ENCODE results near the gene CFAP61. TPM values are rescaled to one million over a fixed set of nuclear protein-coding genes. Genes with fewer than 3 reads are reported as not detected.

The CFAP61 gene
- total and polyA plus RNA-seq, 2 experiments from 2014 or later: 0.21 TPM; not detected in 1

DNA sequence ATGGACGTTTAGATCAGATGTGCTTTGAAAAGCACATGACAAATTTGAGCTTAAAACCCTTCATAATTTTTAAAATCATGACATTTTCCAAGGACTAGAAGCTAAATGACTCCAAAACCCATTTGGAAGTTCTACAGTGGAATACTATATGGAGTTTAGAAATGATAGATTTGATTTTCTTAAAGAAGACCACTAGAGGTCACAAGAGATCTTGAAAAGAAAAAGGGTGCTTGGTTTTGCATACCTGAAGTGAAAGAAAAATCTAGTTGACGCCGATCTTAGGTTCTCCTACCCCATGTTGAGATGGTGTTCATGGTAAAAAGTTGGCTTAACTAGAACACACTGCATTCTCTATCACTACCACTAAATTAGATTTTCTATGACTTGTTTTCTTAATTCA is 31.5 kb downstream of the CFAP61 start:
- Histone ChIP-seq H3K9me2 (ENCODE audit: insufficient read depth) (no peaks in the 10 kb centered on the region), H3K27me3 (ENCODE audit: insufficient read depth) (no peaks in the 10 kb centered on the region), H3K27ac (ENCODE audit: low read depth) (no peak overlapping the region), H3K79me2 (replicated peaks; ENCODE audit: insufficient read depth) (no peaks in the 10 kb centered on the region), H4K20me1 (replicated peaks; ENCODE audit: insufficient read depth) (no peaks in the 10 kb centered on the region), H2AFZ (no peak overlapping the region), H3F3A (replicated peaks; ENCODE audit: low read depth) (no peaks in the 10 kb centered on the region), H3K4me2 (no peak overlapping the region), H3K4me1 (ENCODE audit: insufficient read depth) (peaks cover 9% of the 10 kb centered on the region; the same call in 1 of the 2 replicates), H3K36me3 (ENCODE audit: insufficient read depth) (no peaks in the 10 kb centered on the region), H3K4me3 (no peak overlapping the region)
- Mint-ChIP-seq H3K9me3 (no peaks in the 10 kb centered on the region), H3K36me3 (ENCODE audit: low read depth) (no peaks in the 10 kb centered on the region), H3K27me3 (ENCODE audit: insufficient read depth, low read depth, poor library complexity) (no peaks in the 10 kb centered on the region), H3K4me3 (no peak overlapping the region), H3K4me1 (peaks cover 9% of the 10 kb centered on the region), H3K27ac (no peak overlapping the region)
- TF ChIP-seq, protein P1, sequence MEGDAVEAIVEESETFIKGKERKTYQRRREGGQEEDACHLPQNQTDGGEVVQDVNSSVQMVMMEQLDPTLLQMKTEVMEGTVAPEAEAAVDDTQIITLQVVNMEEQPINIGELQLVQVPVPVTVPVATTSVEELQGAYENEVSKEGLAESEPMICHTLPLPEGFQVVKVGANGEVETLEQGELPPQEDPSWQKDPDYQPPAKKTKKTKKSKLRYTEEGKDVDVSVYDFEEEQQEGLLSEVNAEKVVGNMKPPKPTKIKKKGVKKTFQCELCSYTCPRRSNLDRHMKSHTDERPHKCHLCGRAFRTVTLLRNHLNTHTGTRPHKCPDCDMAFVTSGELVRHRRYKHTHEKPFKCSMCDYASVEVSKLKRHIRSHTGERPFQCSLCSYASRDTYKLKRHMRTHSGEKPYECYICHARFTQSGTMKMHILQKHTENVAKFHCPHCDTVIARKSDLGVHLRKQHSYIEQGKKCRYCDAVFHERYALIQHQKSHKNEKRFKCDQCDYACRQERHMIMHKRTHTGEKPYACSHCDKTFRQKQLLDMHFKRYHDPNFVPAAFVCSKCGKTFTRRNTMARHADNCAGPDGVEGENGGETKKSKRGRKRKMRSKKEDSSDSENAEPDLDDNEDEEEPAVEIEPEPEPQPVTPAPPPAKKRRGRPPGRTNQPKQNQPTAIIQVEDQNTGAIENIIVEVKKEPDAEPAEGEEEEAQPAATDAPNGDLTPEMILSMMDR (conservative IDR thresholded peaks at IDR 0.05; ENCODE audit: low read depth in 2 of 2): peak; percentile 57 to 72
- TF ChIP-seq ETS1 (IDR thresholded peaks at IDR 0.05) (no peak), STAT1 (IDR thresholded peaks at IDR 0.05; ENCODE audit: unreplicated experiment) (no peak), ZNF114 (CRISPR knock-in tag; IDR thresholded peaks at IDR 0.05) (no peak), CREB1 (CRISPR knock-in tag; IDR thresholded peaks at IDR 0.05; ENCODE audit: low read depth) (no peak), JUNB (IDR thresholded peaks at IDR 0.05; ENCODE audit: unreplicated experiment) (no peak), EZH2phosphoT487 (IDR thresholded peaks at IDR 0.05; ENCODE audit: unreplicated experiment) (no peak)
- DNase-seq (ENCODE audit: low spot score) (peak; percentile 82), ATAC-seq (peak; percentile 64)

GRCh38 chr20:20084296-20084752 is 32.0 kb downstream of the CFAP61 start:
- no peaks in the 10 kb centered on the region for H3K79me2 ChIP-seq (replicated peaks; ENCODE audit: insufficient read depth)
- no peaks in the 10 kb centered on the region for H3K9me2 ChIP-seq (ENCODE audit: insufficient read depth)
- H3K27me3 ChIP-seq (ENCODE audit: insufficient read depth): no peaks in the 10 kb centered on the region
- Mint-ChIP-seq H3K36me3 (ENCODE audit: low read depth) (no peaks in the 10 kb centered on the region), H3K27ac (no peak overlapping the region), H3K27me3 (ENCODE audit: insufficient read depth, low read depth, poor library complexity) (no peaks in the 10 kb centered on the region), H3K9me3 (no peaks in the 10 kb centered on the region), H3K4me1 (peaks cover 4% of the 10 kb centered on the region; the same call in 2 of the 3 replicates), H3K4me3 (no peak overlapping the region)
- H3K27ac ChIP-seq (ENCODE audit: low read depth): no peak overlapping the region
- no peak overlapping the region for H2AFZ ChIP-seq
- ATAC-seq (no peak), DNase-seq (ENCODE audit: low spot score) (no peak)
- no peak overlapping the region for H3K4me2 ChIP-seq
- H3K36me3 ChIP-seq (ENCODE audit: insufficient read depth): no peaks in the 10 kb centered on the region
- H3K4me3 ChIP-seq: no peak overlapping the region
- H4K20me1 ChIP-seq (replicated peaks; ENCODE audit: insufficient read depth): no peaks in the 10 kb centered on the region
- H3K4me1 ChIP-seq (ENCODE audit: insufficient read depth): peaks cover 4% of the 10 kb centered on the region; the same call in 1 of the 2 replicates
- H3F3A ChIP-seq (replicated peaks; ENCODE audit: low read depth): no peaks in the 10 kb centered on the region
- TF ChIP-seq ZNF114 (CRISPR knock-in tag; IDR thresholded peaks at IDR 0.05) (no peak), NANOG (IDR thresholded peaks at IDR 0.05; ENCODE audit: borderline replicate concordance) (no peak), ETS1 (IDR thresholded peaks at IDR 0.05) (no peak), STAT1 (IDR thresholded peaks at IDR 0.05; ENCODE audit: unreplicated experiment) (no peak), ZNF331 (CRISPR knock-in tag; IDR thresholded peaks at IDR 0.05; ENCODE audit: low read depth) (no peak), CREB1 (CRISPR knock-in tag; IDR thresholded peaks at IDR 0.05; ENCODE audit: low read depth) (no peak), ZNF462 (CRISPR knock-in tag; IDR thresholded peaks at IDR 0.05) (no peak), JUNB (IDR thresholded peaks at IDR 0.05; ENCODE audit: unreplicated experiment) (no peak), EZH2 (IDR thresholded peaks at IDR 0.05; ENCODE audit: low read depth, unreplicated experiment) (no peak), EZH2phosphoT487 (IDR thresholded peaks at IDR 0.05; ENCODE audit: unreplicated experiment) (no peak)

All from GM23338 (cell line).